ENCODE data around the gene GLRX. TPM values are rescaled to one million over a fixed set of nuclear protein-coding genes. Genes with fewer than 3 reads are reported as not detected.

Gene GLRX
- total and polyA plus RNA-seq, 8 donors: 21.8 to 98.1 (median 28.6) TPM

DNA sequence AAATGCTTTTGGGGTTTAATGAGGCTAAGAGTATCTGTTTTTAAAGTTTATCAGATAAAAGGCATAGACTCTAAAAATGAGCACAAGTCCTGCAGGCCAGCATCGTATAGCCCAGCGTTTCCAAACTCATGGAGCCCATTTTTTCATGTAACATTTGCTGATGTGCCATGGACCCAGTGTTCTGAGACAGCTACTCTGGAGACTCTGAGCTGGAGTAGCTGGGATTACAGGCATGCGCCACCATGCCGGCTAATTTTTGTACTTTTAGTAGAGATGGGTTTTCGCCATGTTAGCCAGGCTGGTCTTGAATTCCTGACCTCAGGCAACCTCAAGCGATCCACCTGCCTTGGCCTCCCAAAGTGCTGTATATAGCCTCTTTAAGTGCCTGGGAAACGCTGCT lies 15.8 kb downstream of the GLRX start:
- ATAC-seq: no peak
- peaks cover 19 to 42% of the 10 kb centered on the region in 2 donors for H3K4me1 ChIP-seq
- no peaks in the 10 kb centered on the region for H3K9me3 ChIP-seq
- TF ChIP-seq, protein P1, sequence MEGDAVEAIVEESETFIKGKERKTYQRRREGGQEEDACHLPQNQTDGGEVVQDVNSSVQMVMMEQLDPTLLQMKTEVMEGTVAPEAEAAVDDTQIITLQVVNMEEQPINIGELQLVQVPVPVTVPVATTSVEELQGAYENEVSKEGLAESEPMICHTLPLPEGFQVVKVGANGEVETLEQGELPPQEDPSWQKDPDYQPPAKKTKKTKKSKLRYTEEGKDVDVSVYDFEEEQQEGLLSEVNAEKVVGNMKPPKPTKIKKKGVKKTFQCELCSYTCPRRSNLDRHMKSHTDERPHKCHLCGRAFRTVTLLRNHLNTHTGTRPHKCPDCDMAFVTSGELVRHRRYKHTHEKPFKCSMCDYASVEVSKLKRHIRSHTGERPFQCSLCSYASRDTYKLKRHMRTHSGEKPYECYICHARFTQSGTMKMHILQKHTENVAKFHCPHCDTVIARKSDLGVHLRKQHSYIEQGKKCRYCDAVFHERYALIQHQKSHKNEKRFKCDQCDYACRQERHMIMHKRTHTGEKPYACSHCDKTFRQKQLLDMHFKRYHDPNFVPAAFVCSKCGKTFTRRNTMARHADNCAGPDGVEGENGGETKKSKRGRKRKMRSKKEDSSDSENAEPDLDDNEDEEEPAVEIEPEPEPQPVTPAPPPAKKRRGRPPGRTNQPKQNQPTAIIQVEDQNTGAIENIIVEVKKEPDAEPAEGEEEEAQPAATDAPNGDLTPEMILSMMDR (IDR thresholded peaks at IDR 0.05): no peak
- H3K36me3 ChIP-seq: peaks cover 0 to 16% of the 10 kb centered on the region in 2 donors
- no peak for DNase-seq
- intact Hi-C loops (cut with DNase I): no loop called here
- H3K4me3 ChIP-seq: no peak overlapping the region
- H3K27me3 ChIP-seq: no peaks in the 10 kb centered on the region
- no peak overlapping the region for H3K27ac ChIP-seq

DNA sequence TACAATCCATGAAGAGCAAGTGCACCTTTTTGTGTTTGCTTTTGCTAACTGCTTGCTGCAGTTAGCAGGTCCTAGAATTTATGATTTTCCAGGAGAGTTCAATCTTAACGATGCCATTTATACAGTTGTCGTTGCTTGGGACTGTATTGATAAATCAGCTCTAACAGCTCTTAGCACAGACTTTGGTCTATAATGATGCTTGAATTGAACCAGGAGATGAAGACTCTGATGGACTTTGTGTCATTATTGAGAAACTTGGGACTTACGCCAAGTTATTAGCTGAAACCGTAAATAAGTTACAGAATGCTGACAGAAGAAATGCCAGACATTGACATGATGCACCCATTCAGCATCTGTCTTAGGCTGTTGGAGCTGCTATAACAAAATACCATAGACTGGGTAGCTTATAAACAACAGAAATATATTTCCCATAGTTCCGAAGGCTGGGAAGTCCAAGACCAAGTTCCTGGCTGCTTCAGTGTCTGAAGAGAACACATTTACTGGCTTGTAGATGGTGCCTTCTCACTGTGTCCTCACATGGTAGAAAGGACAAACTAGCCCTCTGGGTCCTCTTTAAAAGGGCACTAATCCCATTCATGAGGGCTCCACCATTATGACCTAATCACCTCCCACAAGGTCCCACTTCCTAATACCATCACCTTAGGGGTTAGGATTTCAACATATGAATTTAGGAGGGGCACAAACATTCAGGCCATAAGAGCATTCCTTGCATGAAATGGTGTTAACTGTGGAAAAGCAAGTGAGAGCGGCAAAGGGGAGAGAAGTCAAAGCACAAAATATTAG lies 17.6 kb downstream of the GLRX start:
- ATAC-seq: no peak
- intact Hi-C loops (cut with DNase I): no loop called here

DNA sequence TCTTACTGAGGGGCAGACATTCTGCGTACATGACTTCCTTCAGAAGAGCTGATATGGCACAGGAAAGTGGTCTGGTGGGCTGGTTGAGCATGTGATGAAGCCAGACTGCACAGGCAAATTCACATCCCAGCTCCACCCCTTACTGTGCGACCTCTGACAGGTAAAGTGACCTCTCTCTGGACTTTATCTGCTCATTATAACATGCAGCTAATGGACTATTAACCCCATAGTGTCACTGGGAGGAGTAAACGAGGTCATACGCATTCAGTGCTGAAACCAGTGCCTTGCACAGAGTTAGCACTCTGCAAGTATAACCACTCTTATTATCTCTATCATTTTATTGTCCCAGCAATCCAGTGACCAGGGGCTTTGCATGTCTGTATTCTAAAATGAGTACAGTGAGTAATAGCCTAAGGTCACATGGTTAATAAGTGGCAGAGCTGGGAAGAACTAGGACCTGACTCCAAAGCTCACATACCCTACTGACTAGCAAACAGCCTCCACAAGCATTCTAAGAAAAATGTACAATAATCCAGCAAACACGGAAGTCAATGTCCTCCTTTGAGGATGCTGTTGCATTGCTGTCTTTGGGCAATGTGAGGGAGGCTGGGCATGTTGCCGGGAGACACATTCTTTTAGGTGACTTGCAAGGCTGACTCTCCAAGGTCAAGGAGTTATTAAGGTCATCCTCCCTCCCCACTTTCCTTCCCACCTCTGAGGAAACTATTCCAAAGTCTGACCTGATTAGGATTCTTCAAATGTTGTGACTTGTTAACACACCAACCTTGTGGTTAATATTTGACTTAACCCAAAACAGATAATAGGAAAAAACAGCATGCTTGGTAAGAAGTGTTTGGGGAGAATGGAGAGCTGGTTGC lies 19.0 kb downstream of the GLRX start:
- H3K27ac ChIP-seq: no peak overlapping the region
- H3K27me3 ChIP-seq: no peaks in the 10 kb centered on the region
- H3K4me3 ChIP-seq: no peak overlapping the region
- peaks cover 0 to 12% of the 10 kb centered on the region in 2 donors for H3K36me3 ChIP-seq
- intact Hi-C loops (cut with DNase I): no loop called here
- ATAC-seq (peak; percentile 67), DNase-seq (no peak)
- no peaks in the 10 kb centered on the region for H3K9me3 ChIP-seq
- H3K4me1 ChIP-seq: peaks cover 0 to 11% of the 10 kb centered on the region in 2 donors
- TF ChIP-seq, protein P1 (IDR thresholded peaks at IDR 0.05): no peak

More for the DNA sequence above, 17.6 kb downstream of the GLRX start:
- no peak overlapping the region for H3K4me3 ChIP-seq
- no peak for DNase-seq
- H3K27ac ChIP-seq: no peak overlapping the region
- H3K27me3 ChIP-seq: no peaks in the 10 kb centered on the region
- TF ChIP-seq, protein P1 (IDR thresholded peaks at IDR 0.05): no peak
- no peaks in the 10 kb centered on the region for H3K9me3 ChIP-seq
- H3K36me3 ChIP-seq: peaks cover 0 to 12% of the 10 kb centered on the region in 2 donors
- peaks cover 8 to 25% of the 10 kb centered on the region in 2 donors for H3K4me1 ChIP-seq

DNA sequence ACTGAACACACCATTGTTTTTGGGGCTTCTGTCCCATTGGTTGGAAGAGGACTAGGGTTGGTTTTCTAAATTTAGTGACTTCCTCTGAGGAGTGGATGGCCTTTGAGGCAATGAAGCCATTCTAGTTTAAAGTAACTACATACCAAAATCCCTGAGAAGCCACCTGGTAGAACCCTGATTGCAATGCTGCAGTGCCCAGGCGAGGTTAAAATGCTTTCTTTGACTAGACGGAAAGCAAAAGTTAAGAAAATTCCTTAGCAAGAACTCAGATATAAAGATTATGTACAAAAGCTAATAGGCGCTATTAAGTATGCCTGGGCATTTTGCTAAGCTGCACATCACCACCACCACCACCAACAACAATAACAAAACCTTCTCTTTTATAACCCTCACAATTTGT lies 20.6 kb downstream of the GLRX start:
- TF ChIP-seq, protein P1 (IDR thresholded peaks at IDR 0.05): no peak
- Histone ChIP-seq H3K27me3 (no peaks in the 10 kb centered on the region), H3K4me1 (peaks cover 0 to 8% of the 10 kb centered on the region in 2 donors), H3K4me3 (no peak overlapping the region), H3K9me3 (no peaks in the 10 kb centered on the region), H3K27ac (no peak overlapping the region), H3K36me3 (peaks cover 0 to 4% of the 10 kb centered on the region in 2 donors)
- DNase-seq (no peak), ATAC-seq (no peak)
- intact Hi-C loops (cut with DNase I): no loop called here

DNA sequence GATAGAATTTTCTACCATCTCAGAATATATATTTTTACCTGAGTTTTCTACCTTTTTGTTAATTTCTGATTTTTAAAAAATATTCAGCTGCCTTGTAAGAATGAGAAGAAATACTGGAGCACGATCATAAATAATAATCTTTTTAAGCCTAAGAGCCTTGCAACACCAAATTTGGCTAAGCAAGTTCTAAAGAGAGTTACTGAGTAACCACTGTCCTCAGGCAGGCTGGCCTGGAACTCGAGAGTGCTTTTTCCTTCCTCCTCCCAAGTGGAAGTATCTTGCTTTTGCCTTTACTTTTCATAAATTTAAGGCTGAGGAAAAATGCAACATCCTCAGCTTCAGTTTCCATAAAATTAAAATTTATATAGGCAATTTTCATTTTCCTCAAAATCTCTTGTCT lies 21.0 kb downstream of the GLRX start:
- H3K27me3 ChIP-seq: no peaks in the 10 kb centered on the region
- no peaks in the 10 kb centered on the region for H3K9me3 ChIP-seq
- intact Hi-C loops (cut with DNase I): no loop called here
- peak; percentile 76 for ATAC-seq
- H3K36me3 ChIP-seq: peaks cover 0 to 4% of the 10 kb centered on the region in 2 donors
- no peak for DNase-seq
- no peak overlapping the region for H3K27ac ChIP-seq
- peaks cover 0 to 8% of the 10 kb centered on the region in 2 donors for H3K4me1 ChIP-seq
- H3K4me3 ChIP-seq: no peak overlapping the region
- TF ChIP-seq, protein P1 (IDR thresholded peaks at IDR 0.05): no peak

Data from left lung (tissue), 10 donors.